Brain microvascular endothelial cell (primary cell): Measurements from ENCODE around the gene UPF2.
"Not testable (repeated sequence)": the region's sequence is repeated elsewhere in the genome, so short reads cannot be mapped to it uniquely, and the experiment has no call there.

Experiments used
- DNase-seq: peaks from one replicate; pipeline ENCODE4 v3.0.0-alpha.2; 2020
- H3K27ac ChIP-seq: fragments of 250-450 bp; sonication (Bioruptor Pico); 2 replicates; pipeline ENCODE4 v1.5.1; 2020; ENCODE audit warnings: mild to moderate bottlenecking, moderate library complexity
- H3K27me3 ChIP-seq: fragments of 250-450 bp; sonication (Bioruptor Pico); replicated peaks from 2 replicates; pipeline ENCODE4 v1.5.1; 2020; ENCODE audit warnings: mild to moderate bottlenecking
- H3K36me3 ChIP-seq: fragments of 250-450 bp; sonication (Bioruptor Pico); replicated peaks from 2 replicates; pipeline ENCODE4 v1.5.1; 2020; ENCODE audit warnings: mild to moderate bottlenecking
- H3K4me3 ChIP-seq: 2 replicates; pipeline ENCODE4 v1.5.1; 2011; ENCODE audit warnings: low read depth, mild to moderate bottlenecking, control low read depth, low read length, moderate library complexity
- in situ Hi-C: cut with HindIII; loops from 2 replicates; pipeline ENCODE4 v1.10.0; 2017; ENCODE audit warnings: low sequenced_read_pairs, low pct_ligation_motif_present
- TF ChIP-seq, protein P1 (sequence below): IDR thresholded peaks from 2 replicates; pipeline ENCODE4 v1.5.1; 2011; ENCODE audit warnings: low read depth, mild to moderate bottlenecking, moderate library complexity, low read length, control low read depth, inconsistent platforms; ENCODE audit errors: missing control alignments

UPF2 gene

DNA sequence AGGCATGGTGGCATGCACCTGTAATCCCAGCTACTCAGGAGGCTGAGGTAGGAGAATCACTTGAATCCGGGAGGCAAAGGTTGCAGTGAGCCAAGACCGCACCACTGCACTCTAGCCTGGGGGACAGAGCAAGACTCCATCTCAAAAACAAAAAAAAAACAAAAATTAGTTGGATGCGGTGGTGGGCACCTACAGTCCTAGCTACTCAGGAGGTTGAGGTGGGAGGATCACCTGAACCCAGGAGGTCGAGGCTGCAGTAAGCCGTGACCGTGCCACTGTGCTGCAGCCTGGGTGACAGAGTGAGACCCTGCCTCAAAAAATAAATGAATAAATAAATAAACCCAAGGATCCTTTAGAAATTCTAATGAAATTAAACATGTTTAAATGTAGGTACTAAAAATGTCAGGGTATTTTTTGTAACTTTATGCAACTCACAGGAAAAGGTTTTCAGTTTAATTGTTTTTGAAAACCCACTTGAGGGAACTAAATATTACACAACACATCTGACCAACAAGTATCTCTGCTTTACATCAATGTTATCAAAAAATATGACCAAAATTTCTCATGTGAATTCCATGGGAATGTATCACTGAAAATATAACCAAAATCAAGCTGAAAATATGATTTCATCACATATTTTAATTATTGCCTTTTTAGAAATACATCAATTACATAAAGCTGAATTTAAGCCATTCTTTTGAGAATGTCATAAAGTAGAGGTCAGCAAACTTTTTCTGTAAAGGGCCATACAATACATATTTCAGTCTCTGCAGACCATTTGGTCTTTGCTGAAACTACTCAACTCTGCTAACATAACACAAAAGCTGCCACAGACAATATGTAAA is 23.9 kb downstream of the UPF2 start:
- no peak overlapping the region for H3K4me3 ChIP-seq
- H3K27ac ChIP-seq = peak overlapping the region; percentile 43
- no peak for DNase-seq
- no peaks in the 10 kb centered on the region for H3K36me3 ChIP-seq
- TF ChIP-seq, protein P1, sequence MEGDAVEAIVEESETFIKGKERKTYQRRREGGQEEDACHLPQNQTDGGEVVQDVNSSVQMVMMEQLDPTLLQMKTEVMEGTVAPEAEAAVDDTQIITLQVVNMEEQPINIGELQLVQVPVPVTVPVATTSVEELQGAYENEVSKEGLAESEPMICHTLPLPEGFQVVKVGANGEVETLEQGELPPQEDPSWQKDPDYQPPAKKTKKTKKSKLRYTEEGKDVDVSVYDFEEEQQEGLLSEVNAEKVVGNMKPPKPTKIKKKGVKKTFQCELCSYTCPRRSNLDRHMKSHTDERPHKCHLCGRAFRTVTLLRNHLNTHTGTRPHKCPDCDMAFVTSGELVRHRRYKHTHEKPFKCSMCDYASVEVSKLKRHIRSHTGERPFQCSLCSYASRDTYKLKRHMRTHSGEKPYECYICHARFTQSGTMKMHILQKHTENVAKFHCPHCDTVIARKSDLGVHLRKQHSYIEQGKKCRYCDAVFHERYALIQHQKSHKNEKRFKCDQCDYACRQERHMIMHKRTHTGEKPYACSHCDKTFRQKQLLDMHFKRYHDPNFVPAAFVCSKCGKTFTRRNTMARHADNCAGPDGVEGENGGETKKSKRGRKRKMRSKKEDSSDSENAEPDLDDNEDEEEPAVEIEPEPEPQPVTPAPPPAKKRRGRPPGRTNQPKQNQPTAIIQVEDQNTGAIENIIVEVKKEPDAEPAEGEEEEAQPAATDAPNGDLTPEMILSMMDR = no peak
- no peaks in the 10 kb centered on the region for H3K27me3 ChIP-seq
- in situ Hi-C loops = no loop called here

GRCh38 chr10:12013926-12014325 is 28.7 kb downstream of the UPF2 start:
- TF ChIP-seq, protein P1 = no peak
- no peaks in the 10 kb centered on the region for H3K27me3 ChIP-seq
- peaks cover 8% of the 10 kb centered on the region for H3K36me3 ChIP-seq
- in situ Hi-C loops = no loop called here
- no peak for DNase-seq
- H3K4me3 ChIP-seq = no peak overlapping the region
- H3K27ac ChIP-seq = no peak overlapping the region

- H3K4me3 ChIP-seq, in situ Hi-C loops, DNase-seq, H3K27me3 ChIP-seq, H3K27ac ChIP-seq: not testable (repeated sequence)
- H3K36me3 ChIP-seq = peaks cover 11% of the 10 kb centered on the region
Observed at GRCh38 chr10:12013391-12013790, 29.2 kb downstream of the UPF2 start.

DNA sequence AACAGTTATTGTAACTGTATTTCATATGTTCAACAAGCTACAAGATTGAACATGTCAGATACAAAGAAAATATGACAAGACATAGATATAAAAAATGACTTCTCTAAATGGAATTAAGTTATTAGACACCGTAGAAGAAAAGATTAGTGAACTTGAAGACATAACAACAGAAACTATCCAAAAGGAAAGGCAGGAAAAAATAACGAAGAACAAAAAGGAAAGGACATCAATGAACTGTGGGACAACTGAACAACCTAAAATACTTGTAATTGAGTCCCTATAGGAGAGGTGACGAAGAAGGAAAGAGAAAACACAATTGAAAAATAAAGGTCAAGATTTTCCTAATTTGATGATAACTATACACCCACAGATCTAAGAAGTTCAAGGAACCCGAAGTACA is 32.3 kb downstream of the UPF2 start:
- in situ Hi-C loops = no loop called here
- peaks cover 13% of the 10 kb centered on the region for H3K36me3 ChIP-seq
- no peak for DNase-seq

GRCh38 chr10:12008842-12009241 is 33.8 kb downstream of the UPF2 start:
- H3K27me3 ChIP-seq, DNase-seq, H3K27ac ChIP-seq, in situ Hi-C loops, H3K4me3 ChIP-seq: not testable (repeated sequence)
- H3K36me3 ChIP-seq = peaks cover 17% of the 10 kb centered on the region

More for the DNA sequence above, 32.3 kb downstream of the UPF2 start:
- Histone ChIP-seq H3K27me3 (no peaks in the 10 kb centered on the region), H3K4me3 (no peak overlapping the region), H3K27ac (no peak overlapping the region)
- TF ChIP-seq, protein P1 = no peak

- Histone ChIP-seq H3K36me3 (peaks cover 28% of the 10 kb centered on the region), H3K27me3 (no peaks in the 10 kb centered on the region), H3K4me3 (no peak overlapping the region), H3K27ac (no peak overlapping the region)
- no peak for DNase-seq
- TF ChIP-seq, protein P1 = no peak
- in situ Hi-C loops = no loop called here
Observed at GRCh38 chr10:12006671-12007070, 35.9 kb downstream of the UPF2 start.
